GM10248 (cell line): ENCODE measurements around the gene TTC27.

Experiments
- CTCF ChIA-PET: fragments of 300-600 bp; sonication (Branson Sonifier 250); formaldehyde crosslinking; extraction: SDS; loops from one replicate; lab custom pipeline; 2021; ENCODE audit warnings: antibody characterized with exemption; lab: Yijun Ruan, JAX
- POLR2A ChIA-PET: fragments of 350-650 bp; sonication (Branson Sonifier 250); formaldehyde crosslinking; extraction: SDS; loops from one replicate; lab custom pipeline; 2020; ENCODE audit warnings: antibody characterized with exemption; lab: Yijun Ruan, JAX
- DNase-seq: peaks from one replicate; pipeline ENCODE4 v3.0.0; 2012; ENCODE audit errors: extremely low spot score
- TF ChIP-seq, protein P1 (sequence below): IDR thresholded peaks from 2 replicates; pipeline ENCODE4 v1.5.1; 2012; ENCODE audit warnings: mild to moderate bottlenecking, low read depth; ENCODE audit errors: extremely low read depth, missing control alignments, control extremely low read depth

TTC27 gene

DNA sequence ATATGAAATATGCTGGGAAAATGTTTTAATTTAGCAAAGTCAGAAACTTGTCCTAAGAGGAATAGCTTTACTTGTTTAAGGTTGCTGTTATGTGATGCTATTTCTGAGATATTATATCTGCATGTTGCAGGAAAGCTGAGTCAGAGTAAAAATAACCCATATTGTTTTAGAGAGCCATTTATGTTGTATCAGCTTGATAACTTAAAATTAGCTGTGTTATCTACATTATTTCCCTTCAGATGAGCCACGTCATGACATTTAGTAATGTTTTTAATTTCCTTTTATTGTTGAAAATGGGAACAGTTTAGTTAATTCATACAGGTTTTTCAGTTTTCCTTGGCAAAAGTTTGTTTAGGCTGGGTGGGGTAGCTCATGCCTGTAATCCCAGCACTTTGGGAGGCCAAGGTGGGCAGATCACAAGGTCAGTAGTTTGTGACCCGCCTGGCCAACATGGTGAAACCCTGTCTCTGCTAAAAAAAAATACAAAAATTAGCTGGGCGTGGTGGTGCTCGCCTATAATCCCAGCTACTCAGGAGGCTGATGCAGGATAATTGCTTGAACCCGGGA lies 55.8 kb downstream of the TTC27 start:
- no peak for DNase-seq
- TF ChIP-seq, protein P1, sequence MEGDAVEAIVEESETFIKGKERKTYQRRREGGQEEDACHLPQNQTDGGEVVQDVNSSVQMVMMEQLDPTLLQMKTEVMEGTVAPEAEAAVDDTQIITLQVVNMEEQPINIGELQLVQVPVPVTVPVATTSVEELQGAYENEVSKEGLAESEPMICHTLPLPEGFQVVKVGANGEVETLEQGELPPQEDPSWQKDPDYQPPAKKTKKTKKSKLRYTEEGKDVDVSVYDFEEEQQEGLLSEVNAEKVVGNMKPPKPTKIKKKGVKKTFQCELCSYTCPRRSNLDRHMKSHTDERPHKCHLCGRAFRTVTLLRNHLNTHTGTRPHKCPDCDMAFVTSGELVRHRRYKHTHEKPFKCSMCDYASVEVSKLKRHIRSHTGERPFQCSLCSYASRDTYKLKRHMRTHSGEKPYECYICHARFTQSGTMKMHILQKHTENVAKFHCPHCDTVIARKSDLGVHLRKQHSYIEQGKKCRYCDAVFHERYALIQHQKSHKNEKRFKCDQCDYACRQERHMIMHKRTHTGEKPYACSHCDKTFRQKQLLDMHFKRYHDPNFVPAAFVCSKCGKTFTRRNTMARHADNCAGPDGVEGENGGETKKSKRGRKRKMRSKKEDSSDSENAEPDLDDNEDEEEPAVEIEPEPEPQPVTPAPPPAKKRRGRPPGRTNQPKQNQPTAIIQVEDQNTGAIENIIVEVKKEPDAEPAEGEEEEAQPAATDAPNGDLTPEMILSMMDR: no peak
- ChIA-PET POLR2A (no interaction called here), CTCF (interaction anchor here (1.4 kb wide), 1 partner anchor 12 kb away, joined by 5 read pairs; no protein-coding TSS in a partner anchor)

DNA sequence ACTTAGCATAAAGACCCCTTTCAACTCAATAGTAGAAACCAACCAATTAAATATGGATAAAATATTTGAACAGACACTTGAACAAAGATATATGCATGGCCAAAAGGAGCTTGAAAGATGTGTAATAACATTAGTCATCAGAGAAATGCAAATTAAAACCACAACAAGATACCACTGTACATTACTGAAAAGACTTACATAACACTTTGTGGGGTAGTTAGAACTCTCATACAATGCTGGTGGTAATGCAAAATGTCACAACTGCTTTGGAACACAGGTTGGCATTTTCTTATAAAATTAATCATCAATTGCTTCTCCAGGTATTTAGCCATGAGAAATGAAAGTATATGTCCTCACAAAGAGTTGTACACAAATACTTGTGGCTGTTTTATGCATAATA lies 60.7 kb downstream of the TTC27 start:
- CTCF ChIA-PET: interaction anchor here (0.9 to 1.2 kb wide), 3 partner anchors 8 to 133 kb away, joined by 3 read pairs; no protein-coding TSS in a partner anchor
- POLR2A ChIA-PET: interaction anchor here (0.5 kb wide), 1 partner anchor 79 kb away, joined by 5 read pairs; no protein-coding TSS in a partner anchor
- TF ChIP-seq, protein P1: no peak
- peak; percentile 18 for DNase-seq

DNA sequence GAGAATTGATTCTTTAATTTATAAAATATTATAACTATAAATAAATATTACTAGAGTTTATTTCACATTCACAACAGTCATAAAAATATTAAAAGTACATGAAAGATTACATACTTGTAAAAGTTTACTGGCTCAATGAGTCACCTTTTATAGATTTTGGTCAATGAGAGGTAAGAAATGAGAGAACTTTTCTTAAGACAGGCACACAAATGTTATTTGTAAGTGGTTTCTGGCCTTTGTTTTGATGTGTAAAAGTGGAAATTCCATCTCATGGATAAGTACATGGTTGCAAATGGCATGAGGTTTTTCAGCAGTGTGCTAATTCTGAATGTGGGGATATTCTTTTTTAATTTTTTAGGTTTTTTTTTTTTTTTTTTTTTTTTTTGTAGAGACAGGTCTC lies 63.8 kb downstream of the TTC27 start:
- no peak for DNase-seq
- TF ChIP-seq, protein P1: no peak
- ChIA-PET POLR2A (interaction anchor here (0.7 kb wide), 1 partner anchor 10 kb away, joined by 10 read pairs; no protein-coding TSS in a partner anchor), CTCF (no interaction called here)

DNA sequence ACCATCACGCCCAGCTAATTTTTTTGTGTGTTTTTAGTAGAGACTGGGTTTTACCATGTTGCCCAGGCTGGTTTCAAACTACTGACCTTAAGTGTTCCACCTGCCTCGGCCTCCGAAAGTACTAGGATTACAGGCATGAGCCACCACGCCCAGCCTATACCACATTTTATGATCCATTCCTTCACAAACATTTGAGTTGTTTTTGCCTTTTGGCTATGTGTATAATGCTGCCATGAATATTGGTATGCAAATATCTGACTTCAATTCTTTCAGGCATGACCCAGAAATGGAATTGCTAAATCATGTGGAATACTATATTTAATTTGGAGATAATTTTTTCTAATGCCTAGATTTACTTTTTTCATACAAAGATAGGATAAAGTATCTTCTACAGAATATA lies 68.6 kb downstream of the TTC27 start:
- POLR2A ChIA-PET: no interaction called here
- TF ChIP-seq, protein P1: no peak
- CTCF ChIA-PET: interaction anchor here (1.0 kb wide), 1 partner anchor 48 kb away, joined by 3 read pairs; no protein-coding TSS in a partner anchor
- DNase-seq: no peak

DNA sequence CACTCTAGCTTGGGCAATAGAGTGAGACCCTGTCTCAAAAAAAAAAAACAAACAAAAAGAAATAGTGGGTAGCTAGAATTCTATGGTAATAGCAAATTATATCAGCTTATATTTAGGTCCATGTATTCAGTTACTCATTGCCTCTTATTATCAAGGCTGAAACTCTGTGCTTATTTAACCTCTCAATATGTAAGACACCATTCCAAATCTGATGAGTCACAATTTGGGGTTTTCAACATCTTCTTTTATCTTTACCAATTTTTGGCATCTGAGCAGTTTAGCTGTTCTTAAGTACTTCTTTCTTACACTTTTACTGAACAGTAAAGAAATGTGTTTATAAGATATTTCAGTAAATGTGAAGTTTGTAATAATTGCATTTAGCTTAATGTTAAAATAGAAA lies 69.3 kb downstream of the TTC27 start:
- ChIA-PET POLR2A (no interaction called here), CTCF (interaction anchor here (0.9 to 1.0 kb wide), 2 partner anchors 14 to 49 kb away, joined by 3 read pairs; no protein-coding TSS in a partner anchor)
- TF ChIP-seq, protein P1: no peak
- DNase-seq: no peak

DNA sequence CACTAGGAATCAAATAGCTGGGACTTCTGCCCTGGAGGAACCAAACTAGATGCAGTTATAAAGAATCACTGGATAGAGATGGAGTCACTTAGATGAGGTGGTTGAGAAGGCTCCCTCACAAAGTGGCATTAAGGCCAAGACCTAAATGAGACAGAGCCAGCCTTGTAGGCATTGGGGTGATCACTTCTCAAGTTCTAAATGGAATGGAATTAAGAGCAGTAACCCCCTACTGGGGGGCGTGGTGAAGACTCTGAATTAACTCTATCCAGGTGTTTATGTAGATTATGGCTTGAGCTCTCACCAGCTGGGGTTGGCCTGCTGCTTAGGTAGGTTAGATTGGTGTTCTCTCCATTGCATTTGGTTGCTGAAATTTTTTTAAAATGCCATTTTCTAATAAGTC lies 71.3 kb downstream of the TTC27 start:
- TF ChIP-seq, protein P1: no peak
- no peak for DNase-seq
- ChIA-PET CTCF (interaction anchor here (1.6 kb wide), 1 partner anchor 20 kb away, joined by 5 read pairs; no protein-coding TSS in a partner anchor), POLR2A (no interaction called here)
